ENCODE data around the gene LMO7.

DNA sequence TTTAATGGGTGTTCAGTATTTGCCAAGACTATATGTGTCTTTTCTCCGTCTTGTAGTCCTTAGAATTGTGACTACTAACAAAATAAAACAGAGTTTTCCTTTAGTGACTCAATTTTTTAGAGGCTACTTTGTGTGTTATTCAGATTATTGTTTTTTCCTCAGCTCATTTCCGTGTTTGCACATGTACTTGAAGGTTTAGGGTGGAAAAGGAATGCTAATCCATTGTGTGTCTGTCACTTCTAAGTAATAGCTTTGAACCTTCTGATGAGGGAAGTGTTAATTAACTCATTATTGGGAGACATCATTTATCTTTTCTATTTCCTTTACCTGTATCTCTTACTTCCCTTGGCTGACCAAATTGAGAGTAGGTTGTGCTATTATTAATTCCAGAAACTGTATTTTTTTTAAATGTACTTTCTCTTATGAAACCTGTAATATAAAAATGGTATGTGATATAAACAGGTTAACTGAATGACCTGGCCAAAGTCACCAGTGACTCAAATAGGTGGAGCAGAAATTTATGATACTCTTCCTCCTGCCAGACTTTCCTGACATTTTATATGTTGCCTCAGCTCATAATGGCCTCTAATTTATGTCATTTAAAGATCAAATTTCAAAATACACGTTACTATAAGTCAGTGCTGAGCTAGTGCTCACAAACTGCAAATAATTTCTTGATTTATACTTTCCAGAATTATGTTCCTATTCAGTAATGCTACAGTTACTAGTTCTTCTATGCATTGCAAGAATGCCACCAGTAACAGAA, 88.8 kb downstream of the LMO7 start:
- TF ChIP-seq, protein P1, sequence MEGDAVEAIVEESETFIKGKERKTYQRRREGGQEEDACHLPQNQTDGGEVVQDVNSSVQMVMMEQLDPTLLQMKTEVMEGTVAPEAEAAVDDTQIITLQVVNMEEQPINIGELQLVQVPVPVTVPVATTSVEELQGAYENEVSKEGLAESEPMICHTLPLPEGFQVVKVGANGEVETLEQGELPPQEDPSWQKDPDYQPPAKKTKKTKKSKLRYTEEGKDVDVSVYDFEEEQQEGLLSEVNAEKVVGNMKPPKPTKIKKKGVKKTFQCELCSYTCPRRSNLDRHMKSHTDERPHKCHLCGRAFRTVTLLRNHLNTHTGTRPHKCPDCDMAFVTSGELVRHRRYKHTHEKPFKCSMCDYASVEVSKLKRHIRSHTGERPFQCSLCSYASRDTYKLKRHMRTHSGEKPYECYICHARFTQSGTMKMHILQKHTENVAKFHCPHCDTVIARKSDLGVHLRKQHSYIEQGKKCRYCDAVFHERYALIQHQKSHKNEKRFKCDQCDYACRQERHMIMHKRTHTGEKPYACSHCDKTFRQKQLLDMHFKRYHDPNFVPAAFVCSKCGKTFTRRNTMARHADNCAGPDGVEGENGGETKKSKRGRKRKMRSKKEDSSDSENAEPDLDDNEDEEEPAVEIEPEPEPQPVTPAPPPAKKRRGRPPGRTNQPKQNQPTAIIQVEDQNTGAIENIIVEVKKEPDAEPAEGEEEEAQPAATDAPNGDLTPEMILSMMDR (IDR thresholded peaks at IDR 0.05): no peak
- TF ChIP-seq, protein P2, sequence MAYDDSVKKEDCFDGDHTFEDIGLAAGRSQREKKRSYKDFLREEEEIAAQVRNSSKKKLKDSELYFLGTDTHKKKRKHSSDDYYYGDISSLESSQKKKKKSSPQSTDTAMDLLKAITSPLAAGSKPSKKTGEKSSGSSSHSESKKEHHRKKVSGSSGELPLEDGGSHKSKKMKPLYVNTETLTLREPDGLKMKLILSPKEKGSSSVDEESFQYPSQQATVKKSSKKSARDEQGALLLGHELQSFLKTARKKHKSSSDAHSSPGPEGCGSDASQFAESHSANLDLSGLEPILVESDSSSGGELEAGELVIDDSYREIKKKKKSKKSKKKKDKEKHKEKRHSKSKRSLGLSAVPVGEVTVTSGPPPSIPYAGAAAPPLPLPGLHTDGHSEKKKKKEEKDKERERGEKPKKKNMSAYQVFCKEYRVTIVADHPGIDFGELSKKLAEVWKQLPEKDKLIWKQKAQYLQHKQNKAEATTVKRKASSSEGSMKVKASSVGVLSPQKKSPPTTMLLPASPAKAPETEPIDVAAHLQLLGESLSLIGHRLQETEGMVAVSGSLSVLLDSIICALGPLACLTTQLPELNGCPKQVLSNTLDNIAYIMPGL (CRISPR knock-in tag; IDR thresholded peaks at IDR 0.05): no peak
- TF ChIP-seq GABPB1 (CRISPR knock-in tag; IDR thresholded peaks at IDR 0.05) (no peak), CREB1 (CRISPR knock-in tag; IDR thresholded peaks at IDR 0.05) (no peak)

Measured in WTC11 (cell line).